Measurements from ENCODE around the gene HDAC11.
"Not testable (repeated sequence)": the region's sequence is repeated elsewhere in the genome, so short reads cannot be mapped to it uniquely, and the experiment has no call there.

The HDAC11 gene

DNA sequence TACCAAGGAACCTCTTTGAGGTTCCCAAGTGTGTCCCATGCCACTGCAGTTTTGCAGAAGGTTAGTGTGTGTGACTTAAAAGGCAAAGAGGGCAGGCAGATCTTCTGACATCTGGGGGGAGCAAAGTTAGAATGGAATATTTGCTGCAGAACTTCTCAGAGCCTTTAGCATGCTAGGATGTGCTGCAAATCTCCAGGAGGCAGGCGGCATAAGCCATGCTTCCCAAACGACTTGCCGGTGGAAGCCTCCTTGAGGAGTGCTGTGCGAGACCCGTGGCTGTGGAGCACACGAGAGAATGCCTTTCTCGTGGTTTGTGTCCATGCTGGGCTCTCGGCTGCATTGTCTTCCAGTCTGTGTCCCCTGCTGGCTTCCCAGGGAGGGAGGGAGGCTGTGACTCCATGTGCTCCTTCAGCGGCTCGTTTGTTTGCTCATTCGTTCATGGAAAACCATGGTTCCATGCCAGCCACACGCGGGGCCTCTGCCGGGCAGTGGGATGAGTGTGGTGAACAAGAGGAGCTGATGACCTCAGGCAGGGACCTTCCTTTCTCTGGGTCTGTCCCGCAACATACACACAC lies 13.8 kb downstream of the HDAC11 start:
- DNase-seq: no peak

GRCh38 chr3:13494463-13495350 lies 14.6 kb downstream of the HDAC11 start:
- DNase-seq: no peak

DNA sequence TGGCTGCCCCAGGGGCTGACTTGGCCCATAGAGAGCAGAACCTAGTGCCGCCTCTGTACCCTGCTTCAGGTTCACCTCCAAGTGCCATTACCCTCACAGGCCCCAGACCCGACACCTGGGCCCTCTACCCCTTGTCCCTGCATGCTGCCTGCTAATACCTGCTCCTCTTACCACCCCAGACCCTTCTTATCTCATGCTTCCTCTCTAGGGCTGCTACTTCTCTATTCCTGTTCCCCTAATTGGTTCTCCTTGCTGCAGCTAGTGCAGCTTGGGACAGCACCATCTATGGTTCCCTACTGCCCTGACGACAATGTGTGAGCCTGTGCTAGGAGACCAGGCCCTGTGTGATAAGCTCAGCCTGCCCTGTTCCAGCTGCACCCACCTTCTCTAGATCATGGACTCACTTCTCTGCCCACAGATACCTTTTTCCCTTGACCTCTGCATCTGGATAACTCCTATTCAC lies 15.3 kb downstream of the HDAC11 start:
- no peak for DNase-seq

DNA sequence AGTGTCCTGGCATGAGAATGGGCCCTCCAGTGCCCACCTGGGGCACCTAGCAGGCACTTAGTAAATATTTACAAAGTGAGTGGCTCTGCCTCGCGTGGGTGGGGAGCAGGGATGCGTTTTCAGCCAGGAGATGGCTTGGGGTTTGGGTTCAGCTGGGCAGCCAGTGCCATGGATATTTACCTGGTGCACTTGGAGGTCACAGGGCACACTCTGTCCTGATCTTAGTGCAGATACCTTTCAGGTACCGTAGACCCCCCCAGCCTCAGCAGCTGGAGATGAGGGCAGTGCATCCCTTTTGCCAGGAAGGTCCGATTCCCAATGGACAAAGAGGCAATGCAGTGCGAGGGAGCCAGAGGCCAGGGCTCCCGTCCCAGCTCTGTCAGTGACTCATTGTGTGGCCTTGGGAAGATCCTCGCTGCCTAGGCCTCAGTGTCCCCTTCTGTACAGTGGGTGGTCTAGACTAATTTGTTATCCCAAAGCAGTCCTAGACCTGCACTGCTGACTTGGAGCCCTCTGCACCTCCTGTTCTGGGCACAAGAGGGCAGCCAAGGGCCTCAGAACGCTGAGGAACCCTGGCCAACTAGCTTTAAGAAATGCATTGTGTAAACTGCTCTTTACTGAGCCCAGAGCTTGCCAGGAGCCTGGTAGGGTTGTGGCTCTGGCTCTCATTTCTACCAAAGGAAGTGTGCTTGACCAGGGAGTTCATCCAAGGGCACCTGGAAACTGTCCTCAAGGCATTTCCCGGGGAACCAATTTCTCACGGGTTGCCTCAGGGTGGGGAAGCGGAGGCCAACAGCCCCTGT lies 16.0 kb downstream of the HDAC11 start:
- peak; percentile 62 for DNase-seq

GRCh38 chr3:13496879-13497278 lies 16.8 kb downstream of the HDAC11 start:
- DNase-seq: no peak

DNA sequence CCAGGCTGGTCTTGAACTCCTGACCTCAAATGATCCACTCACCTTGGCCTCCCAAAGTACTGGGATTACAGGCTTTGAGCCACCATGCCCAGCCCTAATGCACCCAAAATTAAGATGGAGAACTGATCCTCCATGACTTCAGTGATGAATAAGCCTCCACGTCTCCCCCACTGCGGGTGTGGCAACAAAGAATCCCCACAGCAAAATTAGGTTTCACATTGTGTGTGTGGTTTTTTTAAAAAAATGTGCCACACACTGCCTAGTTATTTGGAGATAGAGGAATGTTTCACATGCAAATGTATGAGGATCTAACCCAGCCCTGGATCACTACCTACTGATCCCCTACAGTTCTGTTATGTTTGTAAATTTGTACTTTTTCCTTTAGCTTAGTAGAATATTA lies 17.3 kb downstream of the HDAC11 start:
- no peak for DNase-seq

DNA sequence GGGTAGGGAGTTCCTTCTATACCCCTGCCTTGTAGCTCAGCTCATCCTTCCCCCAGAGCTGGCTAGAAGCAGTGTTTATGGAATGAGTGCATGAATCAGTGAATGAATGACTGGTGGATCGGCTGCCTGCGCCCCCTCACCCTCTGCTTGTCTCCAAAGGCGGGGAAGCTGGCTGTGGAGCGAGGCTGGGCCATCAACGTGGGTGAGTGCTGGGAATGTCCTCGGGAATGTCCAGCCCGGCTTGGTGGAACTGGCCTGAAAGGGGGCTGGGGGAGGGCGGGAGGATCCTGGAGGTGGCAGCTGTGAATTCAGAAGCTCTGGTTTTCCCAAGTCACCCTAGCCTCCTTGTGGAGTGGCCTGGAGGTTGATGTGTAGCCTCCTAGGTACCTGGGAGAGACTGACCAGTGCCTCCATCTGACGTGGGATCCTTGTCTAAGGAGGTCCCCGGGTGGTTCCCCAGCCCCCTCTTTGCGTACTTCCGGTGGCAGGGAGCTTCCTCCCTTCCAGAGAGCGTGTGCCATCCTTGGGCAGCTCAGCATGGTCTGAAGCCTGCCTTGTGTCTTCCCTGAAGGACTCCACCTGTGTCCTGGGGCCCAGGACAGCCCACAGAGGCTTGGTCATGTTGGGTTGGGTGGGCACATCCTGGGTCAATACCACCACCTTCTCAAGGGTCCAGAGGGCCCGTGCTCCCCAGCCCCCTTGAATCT lies 18.4 kb downstream of the HDAC11 start:
- no peak for DNase-seq

DNA sequence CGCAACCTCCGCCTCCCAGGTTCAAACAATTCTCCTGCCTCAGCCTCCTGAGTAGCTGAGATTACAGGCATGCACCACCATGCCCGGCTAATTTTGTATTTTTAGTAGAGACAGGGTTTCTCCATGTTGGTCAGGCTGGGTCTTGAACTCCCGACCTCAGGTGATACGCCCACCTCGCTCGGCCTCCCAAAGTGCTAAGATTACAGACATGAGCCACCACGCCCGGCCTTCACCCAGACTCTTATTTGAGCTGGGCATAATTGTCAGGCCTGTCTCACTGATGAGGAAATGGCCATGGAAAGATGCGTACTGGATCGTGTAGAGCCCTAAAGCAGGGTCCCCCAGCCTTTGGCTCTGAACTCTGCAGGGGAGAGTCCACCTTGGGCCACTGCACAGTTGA lies 19.1 kb downstream of the HDAC11 start:
- DNase-seq: not testable (repeated sequence)

DNA sequence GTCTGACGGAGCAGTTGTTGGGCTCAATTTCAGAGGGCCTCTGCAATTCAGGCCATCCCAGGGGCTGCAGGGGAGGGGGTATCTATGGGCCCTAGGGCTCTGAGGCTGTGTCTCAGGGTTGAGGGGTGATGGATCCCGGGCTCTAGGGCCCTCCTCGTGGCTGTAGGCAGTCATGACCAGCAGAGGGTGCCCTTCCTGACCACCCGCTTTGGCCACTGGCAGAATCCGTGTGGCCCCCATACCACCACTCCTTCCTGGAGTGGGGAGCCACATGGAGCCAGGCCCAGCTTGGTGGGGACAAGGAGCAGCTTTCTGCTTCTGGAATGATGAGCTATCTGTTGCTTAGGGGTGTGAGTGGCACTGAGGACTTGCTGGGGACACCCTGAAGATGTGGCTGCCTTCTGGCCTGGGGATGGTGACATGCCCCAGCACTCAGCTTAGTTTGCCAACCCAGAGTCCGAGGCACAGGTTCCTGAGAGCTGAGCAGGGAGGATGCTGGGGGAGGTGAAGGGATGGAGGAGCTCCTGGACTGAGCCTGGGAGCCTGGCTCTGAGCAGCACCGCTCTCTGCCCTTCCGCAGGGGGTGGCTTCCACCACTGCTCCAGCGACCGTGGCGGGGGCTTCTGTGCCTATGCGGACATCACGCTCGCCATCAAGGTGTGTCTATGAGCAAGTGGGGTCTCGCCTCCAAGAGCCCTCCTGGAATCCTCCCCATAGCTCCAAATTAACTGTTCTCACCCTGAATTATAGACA lies 20.2 kb downstream of the HDAC11 start:
- no peak for DNase-seq

GRCh38 chr3:13501056-13501455 lies 20.9 kb downstream of the HDAC11 start:
- DNase-seq: no peak

- DNase-seq: no peak
Measured at GRCh38 chr3:13501521-13501920, 21.4 kb downstream of the HDAC11 start.

GRCh38 chr3:13501958-13502790 lies 22.1 kb downstream of the HDAC11 start:
- no peak for DNase-seq

DNA sequence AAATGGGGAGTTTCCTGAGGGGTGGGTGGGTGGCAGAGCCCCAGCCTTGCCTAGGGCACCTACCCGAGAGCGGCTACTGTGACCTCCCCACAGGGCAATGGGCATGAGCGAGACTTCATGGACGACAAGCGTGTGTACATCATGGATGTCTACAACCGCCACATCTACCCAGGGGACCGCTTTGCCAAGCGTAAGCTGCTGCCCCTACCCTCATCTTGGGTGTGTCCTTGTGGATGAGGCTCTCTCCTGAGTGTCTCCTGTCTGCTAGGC lies 22.6 kb downstream of the HDAC11 start:
- no peak for DNase-seq

GRCh38 chr3:13504161-13504831 lies 24.2 kb downstream of the HDAC11 start:
- no peak for DNase-seq

DNA sequence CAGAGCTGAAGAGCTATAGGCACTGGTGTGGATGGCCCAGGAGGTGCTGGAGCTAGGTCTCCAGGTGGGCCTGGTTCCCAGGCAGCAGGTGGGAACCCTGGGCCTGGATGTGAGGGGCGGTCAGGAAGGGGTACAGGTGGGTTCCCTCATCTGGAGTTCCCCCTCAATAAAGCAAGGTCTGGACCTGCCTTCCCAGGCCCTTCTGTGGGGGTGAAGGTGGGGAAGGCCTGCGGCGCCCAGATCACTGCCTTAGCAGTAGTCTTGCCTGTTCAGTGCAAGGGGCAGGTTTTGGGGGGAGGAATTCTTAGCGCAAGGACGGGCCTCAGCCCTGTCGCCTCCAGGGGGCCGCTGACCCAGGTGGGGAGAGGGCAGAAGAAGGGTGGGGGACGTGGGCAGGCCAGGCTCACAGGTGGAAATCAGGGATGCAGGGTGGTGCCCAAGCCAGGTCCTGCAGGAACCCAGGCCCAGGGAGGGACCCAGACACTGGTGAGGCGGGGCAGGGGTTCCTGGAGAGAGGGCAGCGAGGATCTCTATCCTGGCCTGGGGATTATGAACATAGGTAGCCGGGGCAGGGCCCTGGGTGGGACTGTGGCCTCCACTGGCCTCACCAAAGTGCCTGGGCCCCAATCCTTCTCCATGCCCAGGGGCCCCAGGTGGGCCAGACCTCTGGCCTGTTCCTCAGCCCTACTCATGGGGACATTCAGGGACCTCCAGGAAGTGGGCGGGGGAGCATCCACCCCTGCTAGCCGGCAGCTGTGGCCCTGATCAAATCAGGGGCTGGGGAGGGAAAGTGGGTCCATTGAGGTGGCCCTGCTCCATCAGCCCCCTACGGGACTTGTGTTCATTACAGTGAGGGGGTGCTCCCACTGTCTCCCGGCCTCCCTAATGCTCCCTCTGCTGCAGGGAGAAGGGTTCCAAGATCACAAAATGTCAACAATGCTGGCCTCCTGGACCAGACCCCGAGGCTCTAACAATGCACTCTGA lies 25.3 kb downstream of the HDAC11 start:
- no peak for DNase-seq

- DNase-seq: no peak
Measured at GRCh38 chr3:13506239-13506638, 26.1 kb downstream of the HDAC11 start.

GRCh38 chr3:13506680-13507079 lies 26.6 kb downstream of the HDAC11 start:
- DNase-seq: no peak

DNA sequence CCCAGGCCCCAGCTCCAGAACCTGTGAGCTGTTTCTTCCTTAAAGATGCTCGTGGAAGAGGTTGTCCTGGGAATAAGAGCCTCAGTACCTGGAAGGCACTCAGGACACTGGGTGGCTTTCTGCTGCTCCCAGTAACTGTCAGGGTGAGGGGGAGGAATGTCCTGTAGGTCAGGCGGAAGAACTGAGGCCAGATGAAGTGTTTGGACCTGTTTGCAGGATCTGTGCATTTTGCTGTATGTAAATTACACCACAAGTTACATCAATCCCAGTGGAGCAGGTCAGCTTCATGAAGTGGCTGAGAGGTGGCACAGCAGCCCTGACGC lies 27.1 kb downstream of the HDAC11 start:
- DNase-seq: no peak

GRCh38 chr3:13507570-13508339 lies 27.6 kb downstream of the HDAC11 start:
- DNase-seq: no peak
